GM12801 (cell line): ENCODE results near the gene EIF4G3.

Experiments
- CTCF ChIP-seq: IDR thresholded peaks from one replicate; pipeline ENCODE4 v1.5.1; 2011; ENCODE audit warnings: control low read depth; ENCODE audit not compliant: insufficient read length; ENCODE audit errors: extremely low read depth

Gene EIF4G3

DNA sequence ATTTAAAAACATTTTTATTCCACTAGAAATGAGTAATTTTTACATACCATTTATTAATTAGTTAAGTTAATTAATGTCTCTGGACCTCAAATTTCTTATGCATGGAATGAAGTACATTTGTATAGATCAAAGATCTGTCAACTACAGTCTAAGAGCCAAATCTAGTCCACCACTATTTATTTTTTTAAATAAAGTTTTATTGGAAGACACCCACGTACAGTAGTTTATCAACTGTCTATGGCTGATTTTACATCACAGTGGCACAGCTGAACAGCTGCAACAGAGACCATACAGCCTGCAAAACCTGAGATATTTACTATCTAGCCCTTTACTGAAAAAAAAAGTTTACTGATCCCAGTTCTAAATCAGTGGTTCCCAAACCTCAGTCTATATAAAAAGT lies 201.0 kb downstream of the EIF4G3 start:
- TF ChIP-seq CTCF, result no peak

DNA sequence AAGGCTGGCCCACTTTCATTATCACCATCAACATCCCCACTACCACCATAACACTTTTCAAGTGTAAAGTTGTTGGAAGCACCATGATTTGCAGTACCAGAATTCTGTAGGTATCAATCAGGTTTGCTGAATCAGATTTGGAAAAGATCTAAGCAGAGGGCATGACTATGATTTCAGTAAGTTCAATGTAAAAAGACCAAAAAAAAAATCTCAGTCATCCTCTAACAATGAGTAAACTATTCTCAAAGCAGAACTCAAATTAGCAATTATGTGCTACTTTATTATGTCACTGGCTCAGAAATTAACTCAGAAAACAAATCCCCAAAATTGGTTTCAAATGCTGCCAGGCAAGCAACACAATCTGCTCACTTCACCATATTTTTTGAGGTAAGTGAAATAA lies 201.7 kb downstream of the EIF4G3 start:
- TF ChIP-seq CTCF, result no peak

GRCh38 chr1:20974069-20974468 lies 202.6 kb downstream of the EIF4G3 start:
- TF ChIP-seq CTCF, result no peak

GRCh38 chr1:20972855-20973254 lies 203.8 kb downstream of the EIF4G3 start:
- no peak for TF ChIP-seq CTCF

DNA sequence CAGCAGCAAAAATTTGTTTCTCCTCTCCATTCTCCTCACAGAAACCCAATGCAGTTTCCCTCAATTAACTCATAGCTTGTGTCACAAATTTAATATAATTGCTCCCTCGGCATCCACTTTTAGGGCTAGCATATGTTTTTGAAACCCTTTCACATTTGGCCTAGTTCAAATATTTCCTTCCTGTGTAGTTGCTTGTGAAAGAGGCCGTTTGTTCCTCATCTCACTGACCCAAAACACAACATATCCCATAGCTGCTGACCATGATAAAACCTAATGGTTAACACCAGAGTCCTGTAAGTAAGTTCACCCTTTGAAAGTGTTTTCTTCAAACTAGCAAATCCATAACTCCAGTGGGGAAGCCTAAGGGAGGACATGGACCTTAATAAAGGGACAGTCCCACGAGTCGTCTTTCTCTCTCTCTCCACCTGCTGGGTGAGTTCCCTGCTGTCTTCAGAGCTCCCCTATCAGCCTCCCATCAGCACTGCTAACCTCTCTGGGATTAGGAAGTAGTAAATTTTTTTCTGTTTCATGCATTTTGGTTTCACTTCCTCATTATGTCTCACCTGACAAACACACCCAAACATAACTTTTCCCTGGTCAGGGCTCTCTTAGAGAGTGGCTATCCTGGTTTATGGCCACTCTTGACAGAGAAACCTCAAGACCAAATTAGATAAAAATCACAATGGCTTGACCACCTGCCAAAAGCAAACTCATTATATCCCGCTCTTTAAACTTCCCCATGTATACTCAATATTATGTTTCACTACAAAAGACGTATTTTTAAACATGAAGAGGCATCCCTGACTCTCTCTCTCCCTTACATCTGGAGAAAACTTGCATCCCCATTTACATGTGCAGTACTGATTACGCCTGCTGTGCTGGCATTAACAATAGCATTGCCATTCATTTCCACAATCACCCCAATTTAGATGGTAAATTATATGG lies 211.9 kb downstream of the EIF4G3 start:
- TF ChIP-seq CTCF, result no peak

GRCh38 chr1:20962576-20963258 lies 214.0 kb downstream of the EIF4G3 start:
- TF ChIP-seq CTCF, result no peak

DNA sequence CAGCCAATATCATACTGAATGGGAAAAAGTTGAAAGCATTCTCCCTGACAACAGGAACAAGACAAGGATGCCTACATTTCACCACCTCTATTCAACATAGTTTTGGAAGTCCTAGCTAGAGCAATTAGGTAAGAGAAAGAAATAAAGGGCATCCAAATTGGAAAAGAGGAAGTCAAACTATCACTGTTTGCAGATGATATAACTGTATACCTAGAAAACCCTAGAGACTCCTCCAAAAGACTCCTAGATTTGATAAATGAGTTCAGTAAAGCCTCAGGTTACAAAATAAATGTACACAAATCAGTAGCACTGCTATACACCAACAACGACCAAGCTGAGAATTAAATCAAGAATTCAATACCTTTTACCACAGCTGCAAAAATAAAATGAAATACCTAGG lies 218.3 kb downstream of the EIF4G3 start:
- no peak for TF ChIP-seq CTCF
